OCI-LY7 (cell line): Measurements from ENCODE around the gene HS3ST5.

Source experiments
- CTCF ChIP-seq: fragments of 200-600 bp; sonication (generic); conservative IDR thresholded peaks from 2 replicates; pipeline ENCODE4 v1.5.1; 2014; ENCODE audit warnings: mild to moderate bottlenecking, antibody characterized with exemption, low read length, moderate library complexity, mixed read lengths
- EZH2phosphoT487 ChIP-seq: fragments of 200-600 bp; sonication (generic); IDR thresholded peaks from 2 replicates; pipeline ENCODE4 v1.6.1; 2018; ENCODE audit warnings: low read depth, borderline replicate concordance, mild to moderate bottlenecking, mixed run types, antibody characterized with exemption, low read length, moderate library complexity, mixed read lengths

- TF ChIP-seq EZH2phosphoT487 (no peak), CTCF (no peak)
Measured at GRCh38 chr6:114210467-114210866, 132.4 kb downstream of the HS3ST5 start.
